Measurements from ENCODE around the gene UPK3A.

The UPK3A gene

DNA sequence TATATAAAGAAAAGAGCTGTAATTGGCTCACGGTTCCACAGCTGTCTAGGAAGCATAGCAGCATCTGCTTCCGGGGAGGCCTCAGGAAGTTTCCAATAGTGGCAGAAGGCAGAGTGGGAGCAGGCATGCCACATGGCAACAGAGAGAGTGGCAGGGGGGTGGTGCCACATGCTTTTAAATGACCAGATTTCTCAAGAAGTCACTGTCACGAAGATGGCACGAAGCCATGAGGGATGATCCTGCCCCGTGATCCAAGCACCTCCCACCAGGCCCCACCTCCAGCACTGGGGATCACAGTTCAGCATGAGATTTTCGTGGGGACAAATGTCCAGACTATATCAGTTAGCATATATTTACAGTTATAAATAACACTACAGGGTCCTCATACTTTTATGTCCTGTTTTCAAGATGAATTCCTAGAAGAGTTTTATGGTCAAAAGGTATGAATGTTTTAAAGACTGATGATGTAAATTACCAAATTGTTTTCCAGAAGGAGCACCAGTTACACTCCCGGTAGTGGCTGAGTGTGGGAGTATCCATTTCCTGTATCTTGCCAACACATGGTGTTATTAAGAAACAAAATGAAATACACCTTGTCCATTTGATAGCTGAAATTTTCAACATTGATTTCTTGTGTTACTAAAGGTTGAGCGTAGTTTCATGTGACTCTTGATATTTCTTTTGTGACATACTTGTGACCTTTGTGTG is 44.2 kb downstream of the UPK3A start:
- DNase-seq (ENCODE audit: low read depth), result peak; percentile 31
- TF ChIP-seq, protein P1, sequence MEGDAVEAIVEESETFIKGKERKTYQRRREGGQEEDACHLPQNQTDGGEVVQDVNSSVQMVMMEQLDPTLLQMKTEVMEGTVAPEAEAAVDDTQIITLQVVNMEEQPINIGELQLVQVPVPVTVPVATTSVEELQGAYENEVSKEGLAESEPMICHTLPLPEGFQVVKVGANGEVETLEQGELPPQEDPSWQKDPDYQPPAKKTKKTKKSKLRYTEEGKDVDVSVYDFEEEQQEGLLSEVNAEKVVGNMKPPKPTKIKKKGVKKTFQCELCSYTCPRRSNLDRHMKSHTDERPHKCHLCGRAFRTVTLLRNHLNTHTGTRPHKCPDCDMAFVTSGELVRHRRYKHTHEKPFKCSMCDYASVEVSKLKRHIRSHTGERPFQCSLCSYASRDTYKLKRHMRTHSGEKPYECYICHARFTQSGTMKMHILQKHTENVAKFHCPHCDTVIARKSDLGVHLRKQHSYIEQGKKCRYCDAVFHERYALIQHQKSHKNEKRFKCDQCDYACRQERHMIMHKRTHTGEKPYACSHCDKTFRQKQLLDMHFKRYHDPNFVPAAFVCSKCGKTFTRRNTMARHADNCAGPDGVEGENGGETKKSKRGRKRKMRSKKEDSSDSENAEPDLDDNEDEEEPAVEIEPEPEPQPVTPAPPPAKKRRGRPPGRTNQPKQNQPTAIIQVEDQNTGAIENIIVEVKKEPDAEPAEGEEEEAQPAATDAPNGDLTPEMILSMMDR (conservative IDR thresholded peaks at IDR 0.05; ENCODE audit: low read length), result no peak
- no peak overlapping the region for H3K4me3 ChIP-seq (ENCODE audit: low read length)

DNA sequence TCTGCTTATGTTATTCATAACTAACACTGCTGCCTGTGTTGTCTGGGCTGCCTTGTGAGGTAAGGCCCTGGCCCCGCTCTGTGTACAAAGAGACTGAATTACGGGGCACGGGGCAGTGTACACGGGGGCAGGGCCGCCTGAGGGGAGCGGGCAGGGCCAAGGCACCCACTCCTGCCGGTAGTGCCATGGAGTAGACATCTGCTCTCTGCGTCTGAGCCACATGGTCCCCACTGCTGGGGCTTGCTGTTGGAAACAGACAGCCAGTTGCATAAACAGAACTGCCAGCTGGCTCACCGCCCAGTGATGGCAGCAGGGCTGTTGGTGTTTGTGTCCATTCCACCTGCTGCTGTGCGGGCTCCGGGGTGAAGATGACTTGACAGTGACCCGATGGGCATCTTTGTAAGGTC is 44.8 kb downstream of the UPK3A start:
- TF ChIP-seq, protein P1 (conservative IDR thresholded peaks at IDR 0.05; ENCODE audit: low read length), result no peak
- no peak overlapping the region for H3K4me3 ChIP-seq (ENCODE audit: low read length)
- peak; percentile 23 for DNase-seq (ENCODE audit: low read depth)

DNA sequence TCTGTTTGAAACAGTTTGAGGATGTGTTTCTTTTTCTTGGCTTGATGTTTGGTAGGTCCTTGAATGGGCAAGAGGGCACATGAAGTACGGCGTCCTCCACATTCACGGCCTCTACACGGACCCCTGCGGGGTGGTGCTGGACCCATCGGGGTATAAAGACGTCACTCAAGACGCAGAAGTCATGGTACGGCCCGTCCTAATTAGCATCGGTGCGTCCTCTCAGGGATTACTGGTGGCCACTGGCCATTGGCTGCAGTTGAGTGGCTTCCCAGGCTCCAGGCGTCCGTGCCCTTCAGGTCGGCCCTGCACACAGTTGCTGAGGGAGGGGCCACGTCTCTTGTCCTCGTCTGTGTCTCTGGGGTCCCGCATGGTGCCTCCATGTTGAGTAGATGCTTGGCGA is 45.8 kb downstream of the UPK3A start:
- DNase-seq (ENCODE audit: low read depth), result no peak
- TF ChIP-seq, protein P1 (conservative IDR thresholded peaks at IDR 0.05; ENCODE audit: low read length), result no peak
- H3K4me3 ChIP-seq (ENCODE audit: low read length), result no peak overlapping the region

DNA sequence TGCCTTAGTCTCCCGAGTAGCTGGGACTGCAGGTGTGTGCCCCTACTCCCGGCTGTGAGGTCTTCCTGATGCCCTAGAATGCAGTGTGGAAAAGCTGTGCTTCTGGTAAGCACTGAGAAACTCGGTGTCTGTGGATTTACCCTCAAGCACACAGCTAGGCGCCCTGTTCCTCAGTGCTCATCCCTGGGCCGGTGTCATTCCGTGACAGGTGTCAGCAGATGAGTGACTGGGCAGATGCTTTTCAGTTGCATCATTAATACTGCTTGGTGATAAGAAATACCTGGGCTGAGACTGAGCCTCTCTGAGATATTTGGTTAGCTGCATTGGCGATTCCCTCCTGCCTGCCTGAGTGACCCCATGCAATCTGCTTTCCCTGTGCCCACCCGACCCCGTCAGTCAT is 46.7 kb downstream of the UPK3A start:
- DNase-seq (ENCODE audit: low read depth), result no peak
- TF ChIP-seq, protein P1 (conservative IDR thresholded peaks at IDR 0.05; ENCODE audit: low read length), result no peak
- no peak overlapping the region for H3K4me3 ChIP-seq (ENCODE audit: low read length)

DNA sequence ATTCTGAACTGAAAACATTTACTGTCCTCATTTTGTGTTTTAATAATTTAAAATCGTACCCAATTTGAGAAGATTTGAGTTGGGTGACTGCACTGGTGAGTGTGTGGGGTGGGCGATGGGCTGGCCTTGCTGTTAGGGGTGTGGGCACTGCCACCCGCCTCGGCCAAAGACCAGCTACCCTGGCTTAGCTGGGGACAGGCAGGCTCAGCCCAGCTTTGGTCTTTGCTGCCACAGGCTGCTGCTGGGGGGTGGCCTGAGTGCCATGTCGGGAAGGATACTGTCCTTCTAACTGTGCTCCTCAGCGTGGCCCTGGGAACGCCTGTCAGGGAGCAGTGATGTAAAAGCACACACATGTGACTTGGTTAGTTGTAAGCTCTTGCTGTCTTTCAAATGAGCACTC is 47.3 kb downstream of the UPK3A start:
- H3K4me3 ChIP-seq (ENCODE audit: low read length), result no peak overlapping the region
- DNase-seq (ENCODE audit: low read depth), result no peak
- TF ChIP-seq, protein P1 (conservative IDR thresholded peaks at IDR 0.05; ENCODE audit: low read length), result no peak

DNA sequence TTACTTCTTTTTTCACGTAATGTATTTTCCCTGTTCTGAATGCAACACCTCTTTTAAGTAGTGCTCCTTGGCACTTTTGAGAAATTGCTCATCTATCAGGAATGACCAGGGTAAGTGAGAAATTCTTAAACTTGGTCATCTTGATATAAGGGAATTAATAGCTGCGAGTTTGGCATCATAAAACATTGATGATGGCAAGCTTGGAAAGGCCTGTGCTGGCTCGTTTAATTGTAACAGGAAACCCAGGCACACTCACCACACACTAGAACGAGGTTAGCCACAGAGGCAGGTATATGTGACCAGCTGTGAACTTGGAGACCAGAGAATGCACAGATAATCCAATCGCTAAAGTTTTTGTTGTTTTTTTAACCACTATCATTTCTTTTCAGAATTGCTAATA is 49.3 kb downstream of the UPK3A start:
- no peak overlapping the region for H3K4me3 ChIP-seq (ENCODE audit: low read length)
- TF ChIP-seq, protein P1 (conservative IDR thresholded peaks at IDR 0.05; ENCODE audit: low read length), result no peak
- DNase-seq (ENCODE audit: low read depth), result peak; percentile 41

DNA sequence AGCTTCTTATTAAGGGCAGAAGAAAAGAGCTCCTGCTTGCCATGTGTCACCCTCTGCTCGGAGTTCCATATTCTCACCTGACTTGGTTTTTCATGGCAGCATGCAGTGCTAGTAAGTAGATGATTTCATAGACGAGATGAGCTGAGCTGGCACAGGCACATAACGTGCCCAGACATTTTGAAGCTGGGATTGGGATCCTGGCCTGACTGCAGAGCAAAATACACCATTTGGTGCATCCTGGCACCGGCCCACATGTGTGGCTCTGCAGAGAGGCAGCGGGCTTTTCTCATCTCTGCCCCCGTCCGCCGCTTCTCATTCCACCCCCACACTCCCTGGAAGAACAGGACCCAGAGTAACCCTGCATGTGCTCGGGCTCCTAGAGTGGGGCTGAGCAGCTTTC is 49.8 kb downstream of the UPK3A start:
- H3K4me3 ChIP-seq (ENCODE audit: low read length), result no peak overlapping the region
- TF ChIP-seq, protein P1 (conservative IDR thresholded peaks at IDR 0.05; ENCODE audit: low read length), result no peak
- DNase-seq (ENCODE audit: low read depth), result no peak
